Gastrocnemius medialis (tissue), 4 donors: Measurements from ENCODE around the gene CIB4.

Source experiments
- POLR2A ChIP-seq, 2 donors: fragments of 450-650 bp; IDR thresholded peaks; one replicate each; pipeline ENCODE4 v1.6.1; 2017; ENCODE audit warnings: antibody characterized with exemption in 2 of 2, mild to moderate bottlenecking in 2 of 2, moderate library complexity in 2 of 2
- TF ChIP-seq, protein P1 (sequence below), 5 experiments: fragments of 450-650 bp in 3 of 5; fragments of 200-600 bp in 2 of 5; sonication (generic) in 2 of 5; IDR thresholded peaks in 4 of 5; conservative IDR thresholded peaks in 1 of 5; 1 replicate in 4 of 5; 2 replicates in 1 of 5; pipeline ENCODE4 v1.5.1; 2016 to 2019; ENCODE audit warnings: antibody characterized with exemption in 5 of 5, mild to moderate bottlenecking in 3 of 5, moderate library complexity in 3 of 5

DNA sequence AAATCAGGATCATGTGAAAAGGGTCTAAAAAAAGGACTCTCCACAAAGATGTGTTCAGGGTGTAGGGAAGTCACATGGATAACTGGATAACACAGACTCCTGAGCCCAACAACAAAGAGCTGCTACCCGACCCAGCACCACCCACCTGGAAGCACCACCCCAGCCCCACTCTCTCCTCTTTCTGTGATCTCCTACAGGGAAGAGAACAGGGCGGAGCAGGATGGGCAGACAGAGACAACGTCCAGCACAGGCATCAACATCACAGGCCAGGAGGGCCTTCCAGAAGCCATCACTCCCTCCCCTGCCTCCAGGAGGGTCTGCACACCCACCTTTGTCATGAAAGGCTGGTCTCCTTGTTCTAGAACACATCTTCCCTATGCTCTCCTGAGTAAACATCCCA lies 1.3 kb upstream of the CIB4 start:
- TF ChIP-seq, protein P1, sequence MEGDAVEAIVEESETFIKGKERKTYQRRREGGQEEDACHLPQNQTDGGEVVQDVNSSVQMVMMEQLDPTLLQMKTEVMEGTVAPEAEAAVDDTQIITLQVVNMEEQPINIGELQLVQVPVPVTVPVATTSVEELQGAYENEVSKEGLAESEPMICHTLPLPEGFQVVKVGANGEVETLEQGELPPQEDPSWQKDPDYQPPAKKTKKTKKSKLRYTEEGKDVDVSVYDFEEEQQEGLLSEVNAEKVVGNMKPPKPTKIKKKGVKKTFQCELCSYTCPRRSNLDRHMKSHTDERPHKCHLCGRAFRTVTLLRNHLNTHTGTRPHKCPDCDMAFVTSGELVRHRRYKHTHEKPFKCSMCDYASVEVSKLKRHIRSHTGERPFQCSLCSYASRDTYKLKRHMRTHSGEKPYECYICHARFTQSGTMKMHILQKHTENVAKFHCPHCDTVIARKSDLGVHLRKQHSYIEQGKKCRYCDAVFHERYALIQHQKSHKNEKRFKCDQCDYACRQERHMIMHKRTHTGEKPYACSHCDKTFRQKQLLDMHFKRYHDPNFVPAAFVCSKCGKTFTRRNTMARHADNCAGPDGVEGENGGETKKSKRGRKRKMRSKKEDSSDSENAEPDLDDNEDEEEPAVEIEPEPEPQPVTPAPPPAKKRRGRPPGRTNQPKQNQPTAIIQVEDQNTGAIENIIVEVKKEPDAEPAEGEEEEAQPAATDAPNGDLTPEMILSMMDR (IDR thresholded peaks at IDR 0.05 in 4 of 5, conservative IDR thresholded peaks at IDR 0.05 in 1 of 5): no peak
- TF ChIP-seq POLR2A (IDR thresholded peaks at IDR 0.05): no peak
